Ovary (tissue), 3 donors: Measurements from ENCODE around the gene TGFB1I1.

Experiments used
- CTCF ChIP-seq, 3 donors: fragments of 450-650 bp in 2 of 3; fragments of 200-600 bp in 1 of 3; IDR thresholded peaks; one replicate each; pipeline versions ENCODE4 v1.5.1 to v1.8.0; 2016 to 2022; ENCODE audit warnings: antibody characterized with exemption in 3 of 3, mild to moderate bottlenecking in 1 of 3
- EP300 ChIP-seq: sonication (generic); formaldehyde crosslinking; IDR thresholded peaks from one replicate; pipeline ENCODE4 v1.6.1; 2017; ENCODE audit warnings: antibody characterized with exemption
- POLR2A ChIP-seq: fragments of 450-650 bp; IDR thresholded peaks from one replicate; pipeline ENCODE4 v1.6.1; 2017; ENCODE audit warnings: antibody characterized with exemption, mild to moderate bottlenecking, moderate library complexity
- donor health status: DM: no; HTN: no; CAD: no.

- TF ChIP-seq CTCF (IDR thresholded peaks at IDR 0.05): no peak
- no peak for TF ChIP-seq EP300
- TF ChIP-seq POLR2A: no peak
Observed at GRCh38 chr16:31485571-31485970, 13.6 kb downstream of the TGFB1I1 start.
